Measurements from ENCODE around the gene KLHL10. TPM values are rescaled to one million over a fixed set of nuclear protein-coding genes. Genes with fewer than 3 reads are reported as not detected.
A peak's percentile ranks its signal among the peaks of the same experiment; 100 is the strongest.

KLHL10 gene
- total and polyA plus RNA-seq, 9 donors = 0.13 to 0.60 (median 0.23) TPM

DNA sequence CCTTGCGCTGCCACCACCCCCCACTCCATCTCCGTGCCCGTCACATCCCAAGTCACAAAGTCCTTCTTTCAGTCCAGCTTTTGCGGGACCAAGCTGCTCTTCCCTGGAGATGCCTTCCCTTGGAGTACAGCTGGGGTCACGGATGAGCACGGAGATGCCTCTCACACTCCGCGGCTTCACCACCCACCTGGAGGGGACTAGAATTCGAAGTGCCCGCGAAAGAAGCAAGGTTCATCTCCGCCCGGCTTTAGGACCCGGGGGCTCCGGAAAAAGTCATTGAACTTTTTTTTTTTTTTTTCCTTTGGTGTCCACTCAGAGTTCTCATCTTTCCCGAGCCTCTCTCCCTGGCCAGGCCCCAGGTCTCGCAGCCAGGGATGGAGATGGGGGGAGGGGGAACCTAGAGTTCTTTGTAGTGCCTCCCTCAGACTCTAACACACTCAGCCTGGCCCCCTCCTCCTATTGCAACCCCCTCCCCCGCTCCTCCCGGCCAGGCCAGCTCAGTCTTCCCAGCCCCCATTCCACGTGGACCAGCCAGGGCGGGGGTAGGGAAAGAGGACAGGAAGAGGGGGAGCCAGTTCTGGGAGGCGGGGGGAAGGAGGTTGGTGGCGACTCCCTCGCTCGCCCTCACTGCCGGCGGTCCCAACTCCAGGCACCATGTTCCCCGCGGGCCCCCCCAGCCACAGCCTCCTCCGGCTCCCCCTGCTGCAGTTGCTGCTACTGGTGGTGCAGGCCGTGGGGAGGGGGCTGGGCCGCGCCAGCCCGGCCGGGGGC, 25.1 kb upstream of the KLHL10 start, which contains the start of gene FKBP10:
Gene FKBP10 (plus strand): TSS at position 624 of the 771 bp plus-strand sequence. CDS start 31 bp downstream, at position 655.
- TF ChIP-seq, protein P1, sequence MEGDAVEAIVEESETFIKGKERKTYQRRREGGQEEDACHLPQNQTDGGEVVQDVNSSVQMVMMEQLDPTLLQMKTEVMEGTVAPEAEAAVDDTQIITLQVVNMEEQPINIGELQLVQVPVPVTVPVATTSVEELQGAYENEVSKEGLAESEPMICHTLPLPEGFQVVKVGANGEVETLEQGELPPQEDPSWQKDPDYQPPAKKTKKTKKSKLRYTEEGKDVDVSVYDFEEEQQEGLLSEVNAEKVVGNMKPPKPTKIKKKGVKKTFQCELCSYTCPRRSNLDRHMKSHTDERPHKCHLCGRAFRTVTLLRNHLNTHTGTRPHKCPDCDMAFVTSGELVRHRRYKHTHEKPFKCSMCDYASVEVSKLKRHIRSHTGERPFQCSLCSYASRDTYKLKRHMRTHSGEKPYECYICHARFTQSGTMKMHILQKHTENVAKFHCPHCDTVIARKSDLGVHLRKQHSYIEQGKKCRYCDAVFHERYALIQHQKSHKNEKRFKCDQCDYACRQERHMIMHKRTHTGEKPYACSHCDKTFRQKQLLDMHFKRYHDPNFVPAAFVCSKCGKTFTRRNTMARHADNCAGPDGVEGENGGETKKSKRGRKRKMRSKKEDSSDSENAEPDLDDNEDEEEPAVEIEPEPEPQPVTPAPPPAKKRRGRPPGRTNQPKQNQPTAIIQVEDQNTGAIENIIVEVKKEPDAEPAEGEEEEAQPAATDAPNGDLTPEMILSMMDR (IDR thresholded peaks at IDR 0.05) = no peak
- TF ChIP-seq EP300 (IDR thresholded peaks at IDR 0.05) = no peak
- TF ChIP-seq POLR2A (IDR thresholded peaks at IDR 0.05) = no peak
- Histone ChIP-seq H3K4me1 (ENCODE audit: insufficient read depth) (peaks cover 8% of the 10 kb centered on the region), H3K9me3 (no peaks in the 10 kb centered on the region), H3K27me3 (no peaks in the 10 kb centered on the region), H3K36me3 (no peaks in the 10 kb centered on the region), H3K4me3 (peak within 1 kb of the TSS; percentile 86), H3K27ac (peak within 1 kb of the TSS; percentile 47 to 67)
- WGBS, 3 donors = 0 to 1% (median 1%) methylated on average over 33 to 35 of the region's 35 CpGs
- intact Hi-C loops (cut with DNase I) = no loop called here
- DNase-seq = peak; percentile 79 to 84 (median 82)

DNA sequence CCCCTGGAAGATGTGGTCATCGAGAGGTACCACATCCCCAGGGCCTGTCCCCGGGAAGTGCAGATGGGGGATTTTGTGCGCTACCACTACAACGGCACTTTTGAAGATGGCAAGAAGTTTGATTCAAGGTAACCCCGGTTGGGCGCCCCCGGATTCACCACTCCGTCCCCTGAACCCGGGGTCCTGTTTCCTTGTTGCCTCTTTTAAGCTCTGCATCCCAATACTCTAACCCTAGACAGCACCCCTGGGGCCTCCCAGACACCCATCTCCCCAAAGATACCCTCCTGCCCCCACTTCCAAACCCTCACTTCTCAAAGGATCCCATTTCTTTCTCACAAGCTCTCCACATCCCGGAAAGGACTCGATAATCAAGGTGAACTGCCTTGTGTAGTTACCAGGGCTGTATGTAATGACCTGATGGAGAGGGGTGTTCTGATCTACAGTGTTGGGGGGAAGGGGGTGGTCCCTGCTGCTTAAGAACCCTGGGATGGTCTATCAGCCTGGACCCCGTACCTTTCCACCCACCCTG, 24.4 kb upstream of the KLHL10 start:
- peak in 1 of 5 donors; percentile 47 for DNase-seq
- TF ChIP-seq, protein P1 (IDR thresholded peaks at IDR 0.05) = no peak
- TF ChIP-seq POLR2A (IDR thresholded peaks at IDR 0.05) (no peak), EP300 (IDR thresholded peaks at IDR 0.05) (no peak)
- Histone ChIP-seq H3K4me3 (peak overlapping the region; percentile 86), H3K27ac (peak overlapping the region; percentile 46 to 47), H3K4me1 (ENCODE audit: insufficient read depth) (peaks cover 8% of the 10 kb centered on the region), H3K9me3 (no peaks in the 10 kb centered on the region), H3K27me3 (no peaks in the 10 kb centered on the region), H3K36me3 (no peaks in the 10 kb centered on the region)
- intact Hi-C loops (cut with DNase I) = no loop called here
- WGBS, 3 donors = 5 to 7% (median 5%) methylated on average over 12 of the region's 12 CpGs

DNA sequence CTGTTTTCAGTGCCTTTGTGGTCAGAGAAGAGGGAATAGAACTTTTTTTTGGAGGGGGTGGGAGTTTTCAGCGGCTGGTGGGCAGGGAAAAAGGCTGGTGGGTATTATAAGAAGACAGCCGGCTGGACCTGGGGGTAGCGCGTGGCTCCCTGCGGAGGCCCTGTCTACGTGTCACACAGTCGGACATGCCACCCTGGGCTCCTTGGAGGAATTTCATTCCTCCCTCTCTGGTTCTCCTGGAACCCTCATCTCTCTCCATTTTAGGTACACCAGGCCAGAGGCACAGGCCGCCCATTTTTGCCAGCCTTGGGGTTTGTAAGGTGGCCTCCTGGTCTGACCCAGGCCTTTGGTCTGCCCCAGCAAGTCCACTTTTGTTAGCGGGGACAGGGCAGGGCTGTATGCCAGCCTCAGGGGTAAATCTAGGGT, 23.9 kb upstream of the KLHL10 start:
- H3K27ac ChIP-seq = peak overlapping the region; percentile 37 to 46
- TF ChIP-seq, protein P1 (IDR thresholded peaks at IDR 0.05) = no peak
- TF ChIP-seq EP300 (IDR thresholded peaks at IDR 0.05) (no peak), POLR2A (IDR thresholded peaks at IDR 0.05) (no peak)
- intact Hi-C loops (cut with DNase I) = no loop called here

DNA sequence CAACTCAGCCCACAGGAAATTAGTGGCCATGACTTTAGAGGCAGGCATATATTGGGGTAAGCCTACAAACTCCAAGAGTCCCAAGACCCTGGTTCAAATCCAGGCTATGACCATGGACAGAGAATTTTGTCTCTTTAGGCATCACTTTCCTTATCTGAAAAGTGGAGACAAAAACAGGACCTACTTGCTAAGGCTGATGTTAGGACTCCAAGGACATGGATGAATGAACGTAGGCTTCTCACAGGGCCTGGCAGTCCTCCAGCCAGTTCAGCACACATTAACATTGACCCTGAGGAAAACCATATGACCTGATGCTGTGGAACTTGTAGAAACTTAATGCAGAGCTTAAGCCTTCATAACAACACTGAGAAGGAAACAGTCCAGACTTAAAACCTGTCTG, 23.4 kb upstream of the KLHL10 start:
- WGBS, 3 donors = 13 to 24% (median 18%) methylated on average over 1 of the region's 1 CpG
- no peaks in the 10 kb centered on the region for H3K27me3 ChIP-seq
- no peak for DNase-seq
- TF ChIP-seq, protein P1 (IDR thresholded peaks at IDR 0.05) = no peak
- no peak for TF ChIP-seq EP300 (IDR thresholded peaks at IDR 0.05)
- no peak for TF ChIP-seq POLR2A (IDR thresholded peaks at IDR 0.05)
- no peak overlapping the region for H3K4me3 ChIP-seq
- no peaks in the 10 kb centered on the region for H3K9me3 ChIP-seq
- H3K36me3 ChIP-seq = no peaks in the 10 kb centered on the region
- no peak overlapping the region for H3K27ac ChIP-seq
- intact Hi-C loops (cut with DNase I) = no loop called here
- peaks cover 8% of the 10 kb centered on the region for H3K4me1 ChIP-seq (ENCODE audit: insufficient read depth)

More for the DNA sequence above, 23.9 kb upstream of the KLHL10 start:
- DNase-seq = no peak
- H3K36me3 ChIP-seq = no peaks in the 10 kb centered on the region
- no peaks in the 10 kb centered on the region for H3K9me3 ChIP-seq
- peak overlapping the region; percentile 86 for H3K4me3 ChIP-seq
- peaks cover 8% of the 10 kb centered on the region for H3K4me1 ChIP-seq (ENCODE audit: insufficient read depth)
- no peaks in the 10 kb centered on the region for H3K27me3 ChIP-seq
- WGBS, 3 donors = 36 to 48% (median 45%) methylated on average over 9 of the region's 9 CpGs

Measured in ovary (tissue), 9 donors.